ENCODE results near the gene TTLL7. TPM values are rescaled to one million over a fixed set of nuclear protein-coding genes. Genes with fewer than 3 reads are reported as not detected.
A peak's percentile ranks its signal among the peaks of the same experiment; 100 is the strongest.

The TTLL7 gene
- total and polyA plus RNA-seq, 7 experiments from 2014 or later, result 0.27 to 2.1 (median 1.1) TPM; not detected in 4

- Histone ChIP-seq H3K36me3 (ENCODE audit: control insufficient read depth in 2 of 3, insufficient read depth in 3 of 3, low read length in 3 of 3) (no peaks in the 10 kb centered on the region), H3K27ac (ENCODE audit: low read depth, low read length) (no peak overlapping the region), H3K4me3 (ENCODE audit: low read length) (no peak overlapping the region), H3K9me3 (ENCODE audit: control insufficient read depth in 2 of 3, low read length in 3 of 3) (no peaks in the 10 kb centered on the region), H3K27me3 (ENCODE audit: control insufficient read depth in 2 of 2, insufficient read depth in 2 of 2, low read length in 2 of 2) (no peaks in the 10 kb centered on the region), H3K4me1 (ENCODE audit: control insufficient read depth in 2 of 2, insufficient read depth in 2 of 2, low read length in 2 of 2) (no peaks in the 10 kb centered on the region)
- H3K4me3 Mint-ChIP-seq, result no peak overlapping the region
- H3K4me1 Mint-ChIP-seq, result no peaks in the 10 kb centered on the region
- H3K27me3 Mint-ChIP-seq, result peaks cover 0 to 28% (median 11%) of the 10 kb centered on the region in 5 donors
- ATAC-seq, result no peak
- intact Hi-C loops (cut with micrococcal nuclease), result no loop called here
- H3K9me3 Mint-ChIP-seq, result peaks cover 0 to 8% (median 6%) of the 10 kb centered on the region in 11 donors
- no peak for DNase-seq
- no peaks in the 10 kb centered on the region for H3K36me3 Mint-ChIP-seq
- POLR2A ChIA-PET, result no interaction called here
- CTCF ChIA-PET, result no interaction called here
- no peak overlapping the region for H3K27ac Mint-ChIP-seq
Measured at GRCh38 chr1:83887483-83887882, 111.4 kb downstream of the TTLL7 start.

- Mint-ChIP-seq H3K36me3 (peaks cover 0 to 8% (median 5%) of the 10 kb centered on the region in 5 donors), H3K9me3 (peaks cover 0 to 8% (median 3%) of the 10 kb centered on the region in 11 donors), H3K4me3 (no peak overlapping the region), H3K27ac (no peak overlapping the region), H3K27me3 (peaks cover 0 to 22% (median 8%) of the 10 kb centered on the region in 5 donors), H3K4me1 (no peaks in the 10 kb centered on the region)
- Histone ChIP-seq H3K27ac (ENCODE audit: low read depth, low read length) (no peak overlapping the region), H3K27me3 (ENCODE audit: control insufficient read depth in 2 of 2, insufficient read depth in 2 of 2, low read length in 2 of 2) (no peaks in the 10 kb centered on the region), H3K9me3 (ENCODE audit: control insufficient read depth in 2 of 3, low read length in 3 of 3) (no peaks in the 10 kb centered on the region), H3K4me1 (ENCODE audit: control insufficient read depth in 2 of 2, insufficient read depth in 2 of 2, low read length in 2 of 2) (no peaks in the 10 kb centered on the region), H3K4me3 (ENCODE audit: low read length) (no peak overlapping the region), H3K36me3 (ENCODE audit: control insufficient read depth in 2 of 3, insufficient read depth in 3 of 3, low read length in 3 of 3) (no peaks in the 10 kb centered on the region)
- no peak for ATAC-seq
- intact Hi-C loops (cut with micrococcal nuclease), result no loop called here
- ChIA-PET CTCF (no interaction called here), POLR2A (no interaction called here)
- DNase-seq, result no peak
Measured at GRCh38 chr1:83883979-83884378, 115.0 kb downstream of the TTLL7 start.

GRCh38 chr1:83882906-83883305 lies 116.0 kb downstream of the TTLL7 start:
- no peak for DNase-seq
- Mint-ChIP-seq H3K4me3 (no peak overlapping the region), H3K27ac (no peak overlapping the region), H3K36me3 (peaks cover 0 to 8% (median 5%) of the 10 kb centered on the region in 5 donors), H3K9me3 (no peaks in the 10 kb centered on the region), H3K27me3 (peaks cover 0 to 13% (median 0%) of the 10 kb centered on the region in 5 donors), H3K4me1 (no peaks in the 10 kb centered on the region)
- Histone ChIP-seq H3K9me3 (ENCODE audit: control insufficient read depth in 2 of 3, low read length in 3 of 3) (no peaks in the 10 kb centered on the region), H3K4me1 (ENCODE audit: control insufficient read depth in 2 of 2, insufficient read depth in 2 of 2, low read length in 2 of 2) (no peaks in the 10 kb centered on the region), H3K27ac (ENCODE audit: low read depth, low read length) (no peak overlapping the region), H3K4me3 (ENCODE audit: low read length) (no peak overlapping the region), H3K36me3 (ENCODE audit: control insufficient read depth in 2 of 3, insufficient read depth in 3 of 3, low read length in 3 of 3) (no peaks in the 10 kb centered on the region), H3K27me3 (ENCODE audit: control insufficient read depth in 2 of 2, insufficient read depth in 2 of 2, low read length in 2 of 2) (no peaks in the 10 kb centered on the region)
- peak; percentile 14 for ATAC-seq
- CTCF ChIA-PET, result no interaction called here
- POLR2A ChIA-PET, result no interaction called here
- intact Hi-C loops (cut with micrococcal nuclease), result no loop called here

- intact Hi-C loops (cut with micrococcal nuclease), result no loop called here
- CTCF ChIA-PET, result no interaction called here
- Histone ChIP-seq H3K27ac (ENCODE audit: low read depth, low read length) (no peak overlapping the region), H3K4me1 (ENCODE audit: control insufficient read depth in 2 of 2, insufficient read depth in 2 of 2, low read length in 2 of 2) (no peaks in the 10 kb centered on the region), H3K9me3 (ENCODE audit: control insufficient read depth in 2 of 3, low read length in 3 of 3) (no peaks in the 10 kb centered on the region), H3K36me3 (ENCODE audit: control insufficient read depth in 2 of 3, insufficient read depth in 3 of 3, low read length in 3 of 3) (no peaks in the 10 kb centered on the region), H3K27me3 (ENCODE audit: control insufficient read depth in 2 of 2, insufficient read depth in 2 of 2, low read length in 2 of 2) (no peaks in the 10 kb centered on the region), H3K4me3 (ENCODE audit: low read length) (no peak overlapping the region)
- H3K27me3 Mint-ChIP-seq, result peaks cover 0 to 3% (median 0%) of the 10 kb centered on the region in 5 donors
- POLR2A ChIA-PET, result no interaction called here
- peaks cover 0 to 1% (median 0%) of the 10 kb centered on the region in 11 donors for H3K9me3 Mint-ChIP-seq
- ATAC-seq (no peak), DNase-seq (no peak)
- H3K27ac Mint-ChIP-seq, result no peak overlapping the region
- H3K4me3 Mint-ChIP-seq, result no peak overlapping the region
- H3K36me3 Mint-ChIP-seq, result no peaks in the 10 kb centered on the region
- H3K4me1 Mint-ChIP-seq, result no peaks in the 10 kb centered on the region
Measured at GRCh38 chr1:83872515-83872914, 126.4 kb downstream of the TTLL7 start.

- no peaks in the 10 kb centered on the region for H3K27me3 ChIP-seq (ENCODE audit: control insufficient read depth in 2 of 2, insufficient read depth in 2 of 2, low read length in 2 of 2)
- ATAC-seq, result no peak
- Mint-ChIP-seq H3K4me1 (peaks cover 6 to 17% (median 13%) of the 10 kb centered on the region in 7 donors), H3K27me3 (no peaks in the 10 kb centered on the region), H3K36me3 (no peaks in the 10 kb centered on the region), H3K4me3 (no peak overlapping the region), H3K9me3 (no peaks in the 10 kb centered on the region), H3K27ac (no peak overlapping the region)
- ChIA-PET POLR2A (no interaction called here), CTCF (no interaction called here)
- H3K4me3 ChIP-seq (ENCODE audit: low read length), result no peak overlapping the region
- no peaks in the 10 kb centered on the region for H3K9me3 ChIP-seq (ENCODE audit: control insufficient read depth in 2 of 3, low read length in 3 of 3)
- DNase-seq, result no peak
- H3K27ac ChIP-seq (ENCODE audit: low read depth, low read length), result no peak overlapping the region
- intact Hi-C loops (cut with micrococcal nuclease), result loop anchor here in 1 of 2 donors (5.0 to 10.0 kb wide), 4 partner anchors 212 to 1200 kb away; a partner anchor contains a TSS
- H3K4me1 ChIP-seq (ENCODE audit: control insufficient read depth in 2 of 2, insufficient read depth in 2 of 2, low read length in 2 of 2), result peaks cover 0 to under 1% of the 10 kb centered on the region in 2 donors
- H3K36me3 ChIP-seq (ENCODE audit: control insufficient read depth in 2 of 3, insufficient read depth in 3 of 3, low read length in 3 of 3), result peaks cover 0 to 4% (median 0%) of the 10 kb centered on the region in 3 experiments
Measured at GRCh38 chr1:83864991-83865390, 133.9 kb downstream of the TTLL7 start.

GRCh38 chr1:83860490-83861221 lies 138.3 kb downstream of the TTLL7 start:
- H3K36me3 ChIP-seq (ENCODE audit: control insufficient read depth in 2 of 3, insufficient read depth in 3 of 3, low read length in 3 of 3), result peaks cover 0 to 4% (median 0%) of the 10 kb centered on the region in 3 experiments
- H3K9me3 ChIP-seq (ENCODE audit: control insufficient read depth in 2 of 3, low read length in 3 of 3), result no peaks in the 10 kb centered on the region
- Mint-ChIP-seq H3K4me3 (peak overlapping the region; percentile 70 to 91 (median 88)), H3K4me1 (peaks cover 8 to 32% (median 20%) of the 10 kb centered on the region in 7 donors), H3K27ac (peak overlapping the region; percentile 67 to 96 (median 93)), H3K36me3 (no peaks in the 10 kb centered on the region), H3K27me3 (no peaks in the 10 kb centered on the region), H3K9me3 (no peaks in the 10 kb centered on the region)
- peaks cover 0 to 4% of the 10 kb centered on the region in 2 donors for H3K4me1 ChIP-seq (ENCODE audit: control insufficient read depth in 2 of 2, insufficient read depth in 2 of 2, low read length in 2 of 2)
- intact Hi-C loops (cut with micrococcal nuclease), result loop anchor here in 1 of 2 donors (1.0 to 10.0 kb wide), 5 partner anchors 217 to 1204 kb away; a partner anchor contains a TSS
- POLR2A ChIA-PET, result no interaction called here
- peak overlapping the region; percentile 68 for H3K4me3 ChIP-seq (ENCODE audit: low read length)
- peak; percentile 61 to 80 (median 75) for DNase-seq
- H3K27ac ChIP-seq (ENCODE audit: low read depth, low read length), result peak overlapping the region; percentile 89
- peak; percentile 93 for ATAC-seq
- no peaks in the 10 kb centered on the region for H3K27me3 ChIP-seq (ENCODE audit: control insufficient read depth in 2 of 2, insufficient read depth in 2 of 2, low read length in 2 of 2)
- CTCF ChIA-PET, result interaction anchor here (0.6 to 1.6 kb wide), 4 partner anchors 12 to 551 kb away, joined by 3 to 4 read pairs (median 3); no protein-coding TSS in a partner anchor
